Aorta (tissue), 5 donors: ENCODE results near the gene CUBN. TPM values are rescaled to one million over a fixed set of nuclear protein-coding genes. Genes with fewer than 3 reads are reported as not detected.

ENCODE experiments used
- ATAC-seq: fragments of 200-7000 bp; cut with Tn5 transposase; one replicate; pipeline ENCODE4 v1.9.1; 2022; ENCODE audit warnings: moderate library complexity; ENCODE audit not compliant: low FRiP score
- DNase-seq, 2 donors: peaks; one replicate each; pipeline ENCODE4 v3.0.0-alpha.2; 2020
- H3K27ac ChIP-seq, 2 donors: one replicate each; pipeline ENCODE4 v1.5.1; 2013; ENCODE audit warnings: low read length in 2 of 2, mild to moderate bottlenecking in 2 of 2, moderate library complexity in 2 of 2, control low read depth in 1 of 2, inconsistent platforms in 1 of 2, low read depth in 1 of 2
- H3K27me3 ChIP-seq, 2 donors: one replicate each; pipeline ENCODE4 v1.6.1; 2013; ENCODE audit warnings: control low read depth in 1 of 2, low read length in 1 of 2, mild to moderate bottlenecking in 1 of 2, moderate library complexity in 1 of 2; ENCODE audit not compliant: insufficient read depth in 2 of 2, control insufficient read depth in 1 of 2
- H3K36me3 ChIP-seq, 2 donors: one replicate each; pipeline ENCODE4 v1.6.1; 2013; ENCODE audit warnings: control low read depth in 1 of 2, low read length in 1 of 2, mild to moderate bottlenecking in 1 of 2; ENCODE audit not compliant: insufficient read depth in 2 of 2, control insufficient read depth in 1 of 2
- H3K4me1 ChIP-seq, 2 donors: one replicate each; pipeline ENCODE4 v1.6.1; 2013; ENCODE audit warnings: low read length in 2 of 2, control low read depth in 1 of 2, mild to moderate bottlenecking in 1 of 2, moderate library complexity in 1 of 2; ENCODE audit not compliant: insufficient read depth in 2 of 2, control insufficient read depth in 1 of 2
- H3K4me3 ChIP-seq, 2 donors: one replicate each; pipeline ENCODE4 v1.5.1; 2013; ENCODE audit warnings: low read length in 2 of 2, control low read depth in 1 of 2, mild to moderate bottlenecking in 1 of 2
- H3K9me3 ChIP-seq: one replicate; pipeline ENCODE4 v1.6.1; 2013; ENCODE audit warnings: mild to moderate bottlenecking, low read length; ENCODE audit not compliant: control insufficient read depth
- WGBS, 2 donors: extraction: QIAGEN DNeasy Blood & Tissue Kit; methylation state at CpG; one replicate each; pipeline ENCODE4 v1.1.7; 2013; 5-methylcytosine and 5-hydroxymethylcytosine counted together
- intact Hi-C, 2 donors: fragments of 100-400 bp; cut with DNase I; formaldehyde crosslinking; loops; one replicate each; pipeline versions ENCODE4 v1.14.2 to v1.15.0; 2022
- polyA plus RNA-seq, 2 donors: library from polyadenylated mRNA; stranded (reverse); fragments of 200-250 nt; gene quantifications; one replicate each; pipeline ENCODE4 v1.2.3, GENCODE V29; 2013
- total RNA-seq, 2 donors: library from RNA; stranded (reverse); fragmentation: NEBNext Ultra II Directional; extraction: Animal tissue kit (Norgen Biotek cat#: 25700); gene quantifications; one replicate each; pipeline ENCODE4 v1.2.1, GENCODE V29; 2021
- donor health status: healthy with polysubstance abuse.
- donor health status: Bipolar disorder and iron deficiency.
- donor health status: DM: no; HTN: no; CAD: no.
- donor health status: DM: no; HTN: no; CAD: no.
- donor health status: DM: yes; HTN: yes; CAD: no.

CUBN gene
- total and polyA plus RNA-seq, 4 donors: 0.13 to 5.2 (median 2.6) TPM

GRCh38 chr10:17035446-17035845, 94.2 kb downstream of the CUBN start:
- 70 to 81% methylated on average over 1 of the region's 1 CpG for WGBS, 2 donors
- intact Hi-C loops: no loop called here
- Histone ChIP-seq H3K4me3 (no peak overlapping the region), H3K27ac (no peak overlapping the region), H3K9me3 (peaks cover 1% of the 10 kb centered on the region), H3K36me3 (no peaks in the 10 kb centered on the region), H3K27me3 (no peaks in the 10 kb centered on the region), H3K4me1 (no peaks in the 10 kb centered on the region)
- ATAC-seq (no peak), DNase-seq (no peak)

- intact Hi-C loops: no loop called here
- 92 to 93% methylated on average over 7 of the region's 7 CpGs for WGBS, 2 donors
- no peak for ATAC-seq
Measured at GRCh38 chr10:17033529-17034260, 95.9 kb downstream of the CUBN start.

GRCh38 chr10:17031637-17032635, 97.7 kb downstream of the CUBN start:
- Histone ChIP-seq H3K9me3 (peaks cover 1% of the 10 kb centered on the region), H3K36me3 (no peaks in the 10 kb centered on the region), H3K27me3 (no peaks in the 10 kb centered on the region), H3K4me3 (no peak overlapping the region), H3K27ac (no peak overlapping the region), H3K4me1 (no peaks in the 10 kb centered on the region)
- DNase-seq (no peak), ATAC-seq (no peak)
- intact Hi-C loops: no loop called here
- 91 to 92% methylated on average over 13 of the region's 13 CpGs for WGBS, 2 donors

More at GRCh38 chr10:17033529-17034260, 95.9 kb downstream of the CUBN start:
- DNase-seq: no peak
- Histone ChIP-seq H3K4me1 (no peaks in the 10 kb centered on the region), H3K4me3 (no peak overlapping the region), H3K36me3 (no peaks in the 10 kb centered on the region), H3K27me3 (no peaks in the 10 kb centered on the region), H3K9me3 (peaks cover 1% of the 10 kb centered on the region), H3K27ac (no peak overlapping the region)

GRCh38 chr10:17029581-17030271, 99.9 kb downstream of the CUBN start:
- ATAC-seq (peak; percentile 87), DNase-seq (peak; percentile 77 to 82)
- H3K4me1 ChIP-seq: no peaks in the 10 kb centered on the region
- no peaks in the 10 kb centered on the region for H3K9me3 ChIP-seq
- H3K36me3 ChIP-seq: no peaks in the 10 kb centered on the region
- WGBS, 2 donors: 41 to 42% methylated on average over 9 of the region's 9 CpGs
- H3K27me3 ChIP-seq: no peaks in the 10 kb centered on the region
- intact Hi-C loops: loop anchor here in 1 of 2 donors (5.0 kb wide), 1 partner anchor 33 kb away; no protein-coding TSS in a partner anchor
- no peak overlapping the region for H3K27ac ChIP-seq
- H3K4me3 ChIP-seq: no peak overlapping the region

DNA sequence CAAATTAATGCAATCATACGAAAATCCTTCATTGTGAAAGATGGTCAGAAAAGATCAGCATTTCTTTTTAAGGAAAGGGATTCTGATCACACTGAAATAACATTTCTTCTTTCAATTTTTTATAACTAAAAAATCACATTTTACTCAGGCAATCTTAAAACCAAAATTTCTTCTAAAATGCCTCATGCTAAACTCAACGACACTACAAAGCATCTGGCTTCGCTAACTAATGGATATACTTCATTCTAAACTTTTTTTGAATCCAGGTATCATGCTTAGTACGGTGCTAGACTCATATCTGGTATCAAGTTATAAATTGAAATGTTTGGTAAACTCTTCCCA, 100.4 kb downstream of the CUBN start:
- ATAC-seq (no peak), DNase-seq (no peak)
- H3K27ac ChIP-seq: no peak overlapping the region
- H3K4me1 ChIP-seq: no peaks in the 10 kb centered on the region
- WGBS, 2 donors: 65 to 68% methylated on average over 4 of the region's 4 CpGs
- no peaks in the 10 kb centered on the region for H3K9me3 ChIP-seq
- no peak overlapping the region for H3K4me3 ChIP-seq
- H3K36me3 ChIP-seq: no peaks in the 10 kb centered on the region
- intact Hi-C loops: loop anchor here in 1 of 2 donors (5.0 kb wide), 1 partner anchor 33 kb away; no protein-coding TSS in a partner anchor
- H3K27me3 ChIP-seq: no peaks in the 10 kb centered on the region

- DNase-seq: no peak
- WGBS, 2 donors: 84 to 86% methylated on average over 4 of the region's 4 CpGs
- Histone ChIP-seq H3K4me1 (peaks cover 0 to 4% of the 10 kb centered on the region in 2 donors), H3K27me3 (no peaks in the 10 kb centered on the region), H3K36me3 (no peaks in the 10 kb centered on the region), H3K27ac (no peak overlapping the region), H3K4me3 (no peak overlapping the region), H3K9me3 (no peaks in the 10 kb centered on the region)
- intact Hi-C loops: loop anchor here in 1 of 2 donors (5.0 kb wide), 1 partner anchor 34 kb away; no protein-coding TSS in a partner anchor
- no peak for ATAC-seq
Measured at GRCh38 chr10:17028798-17029197, 100.8 kb downstream of the CUBN start.

DNA sequence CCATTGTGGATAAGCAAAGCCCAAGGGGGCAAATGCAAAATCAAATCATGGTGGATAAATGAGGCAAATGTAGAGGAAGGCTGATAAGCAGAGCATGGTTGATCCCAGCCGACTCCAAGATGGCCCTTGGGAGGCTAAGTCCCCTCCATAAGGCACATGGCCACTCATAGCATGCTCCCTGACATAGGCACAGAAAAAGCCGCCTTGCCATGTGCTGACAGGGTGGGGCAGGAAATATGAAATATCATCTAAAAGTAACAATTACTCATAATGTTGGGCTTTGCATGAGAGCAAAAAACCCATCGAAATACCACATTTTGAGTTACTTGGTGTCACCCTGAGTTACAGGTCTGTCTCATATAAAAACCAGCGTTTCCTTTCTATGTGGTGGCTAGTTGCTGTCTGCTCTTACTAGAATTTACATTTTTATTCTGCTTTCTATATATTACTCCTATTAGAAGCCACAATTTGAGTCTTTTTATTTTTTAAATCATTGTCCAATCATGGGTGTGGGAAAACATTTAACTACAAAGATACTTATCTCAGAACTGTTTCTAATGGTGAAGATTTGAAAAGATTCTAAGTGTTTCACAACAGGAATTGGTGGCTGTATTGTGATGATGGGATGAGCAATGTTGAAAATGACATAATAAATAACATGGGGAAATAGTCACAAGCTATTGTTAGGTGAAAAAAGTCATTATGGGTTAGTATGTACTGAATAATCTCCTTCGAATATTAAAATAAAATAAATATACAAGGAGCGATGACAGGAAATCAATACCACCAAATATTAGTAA, 102.7 kb downstream of the CUBN start:
- H3K27me3 ChIP-seq: no peaks in the 10 kb centered on the region
- H3K27ac ChIP-seq: no peak overlapping the region
- WGBS, 2 donors: 90 to 91% methylated on average over 6 of the region's 6 CpGs
- peaks cover 0 to 4% of the 10 kb centered on the region in 2 donors for H3K4me1 ChIP-seq
- H3K36me3 ChIP-seq: no peaks in the 10 kb centered on the region
- no peak for DNase-seq
- no peak for ATAC-seq
- intact Hi-C loops: loop anchor here in 1 of 2 donors (5.0 kb wide), 1 partner anchor 35 kb away; no protein-coding TSS in a partner anchor
- H3K4me3 ChIP-seq: no peak overlapping the region
- no peaks in the 10 kb centered on the region for H3K9me3 ChIP-seq
